NK-92 treated with Interleukin-12 subunit alpha and Interleukin-12 subunit beta, amount 100 ng/mL, for 24 hours (cell line): ENCODE results near the gene MCM3AP.
"Not testable (repeated sequence)": the region's sequence is repeated elsewhere in the genome, so short reads cannot be mapped to it uniquely, and the experiment has no call there.

ENCODE experiments used
- DNase-seq: peaks from one replicate; lab custom pipeline; 2025; lab: John Stamatoyannopoulos, UW

The MCM3AP gene

DNA sequence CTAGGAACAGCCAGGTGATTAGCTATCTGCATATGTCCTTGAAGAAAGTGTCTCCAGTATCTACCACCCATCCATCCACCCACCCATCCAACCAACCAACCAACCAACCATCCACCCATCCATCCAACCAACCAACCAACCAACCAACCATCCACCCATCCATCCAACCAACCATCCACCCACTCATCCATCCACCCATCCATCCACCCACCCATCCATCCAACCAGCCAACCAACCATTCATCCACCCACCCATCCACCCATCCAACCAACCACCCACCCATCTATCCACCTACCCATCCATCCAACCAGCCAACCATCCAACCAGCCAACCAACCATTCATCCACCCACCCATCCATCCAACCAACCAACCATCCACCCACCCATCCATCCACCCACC lies 26.2 kb upstream of the MCM3AP start:
- no peak for DNase-seq

DNA sequence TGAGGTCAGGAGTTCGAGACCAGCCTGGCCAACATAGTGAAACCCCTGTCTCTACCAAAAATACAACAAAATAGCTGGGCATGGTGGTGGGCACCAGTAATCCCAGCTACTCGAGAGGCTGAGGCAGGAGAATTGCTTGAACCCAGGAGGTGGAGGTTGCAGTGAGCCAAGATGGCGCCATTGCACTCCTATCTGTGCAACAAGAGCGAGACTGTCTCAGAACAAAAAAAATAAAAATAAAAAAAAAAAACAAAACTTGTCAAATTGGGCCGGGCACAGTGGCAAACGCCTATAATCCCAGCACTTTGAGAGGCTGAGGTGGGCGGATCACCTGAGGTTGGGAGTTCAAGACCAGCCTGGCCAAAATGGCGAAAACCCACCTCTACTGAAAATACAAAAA lies 24.8 kb upstream of the MCM3AP start:
- DNase-seq = not testable (repeated sequence)

DNA sequence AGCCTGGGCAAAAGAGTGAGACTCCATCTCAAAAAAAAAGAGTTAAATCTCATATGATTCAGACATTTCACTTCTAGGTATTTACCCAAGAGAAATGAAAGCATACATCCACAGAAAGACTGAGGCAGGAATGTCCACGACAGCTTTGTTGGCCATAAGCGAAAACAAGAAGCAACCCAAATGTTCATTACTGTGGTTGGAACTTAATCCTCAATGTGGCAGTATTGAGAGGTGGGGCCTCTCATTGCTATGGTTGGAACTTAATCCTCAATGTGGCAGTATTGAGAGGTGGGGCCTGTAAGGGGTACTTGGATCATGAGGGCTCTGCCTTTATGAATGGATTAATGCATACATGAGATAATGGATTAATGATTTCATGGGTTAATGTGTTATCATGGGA lies 23.0 kb upstream of the MCM3AP start:
- DNase-seq = no peak

DNA sequence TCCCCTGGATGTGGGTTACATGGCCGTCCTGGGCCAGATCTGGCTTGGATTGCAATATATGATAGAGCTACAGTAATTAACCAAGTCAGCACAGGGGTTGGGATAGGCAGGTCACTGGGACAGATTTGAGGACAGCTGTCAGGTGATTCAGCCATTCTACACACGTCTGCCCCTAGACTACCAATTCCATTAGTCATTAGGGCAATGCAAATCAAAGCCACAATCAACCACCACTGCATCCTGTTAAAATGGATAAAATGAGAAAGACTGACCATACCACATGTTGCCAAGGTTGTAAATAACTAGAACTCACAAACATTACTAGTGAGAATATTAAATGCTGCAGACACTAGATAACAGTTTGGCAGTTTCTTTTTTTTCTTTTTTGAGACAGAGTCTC lies 22.2 kb upstream of the MCM3AP start:
- DNase-seq = no peak

DNA sequence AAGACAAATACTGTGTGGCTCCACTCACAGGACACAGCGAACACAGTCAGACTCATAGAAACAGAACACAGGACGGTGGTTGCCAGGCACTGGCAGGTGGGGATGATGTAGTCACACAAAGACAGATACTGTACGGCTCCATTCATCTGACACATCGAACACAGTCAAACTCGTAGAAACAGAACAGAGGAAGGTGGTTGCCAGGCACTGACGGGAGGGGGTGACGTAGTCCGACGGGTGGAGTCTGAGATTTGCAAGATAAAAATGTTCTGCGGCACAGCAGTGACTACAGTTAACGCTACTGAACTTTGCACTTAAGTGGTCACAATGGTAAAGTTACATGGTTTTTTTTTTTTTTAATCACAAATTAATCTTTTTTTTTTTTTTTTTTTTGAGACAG lies 19.5 kb upstream of the MCM3AP start:
- DNase-seq = no peak

DNA sequence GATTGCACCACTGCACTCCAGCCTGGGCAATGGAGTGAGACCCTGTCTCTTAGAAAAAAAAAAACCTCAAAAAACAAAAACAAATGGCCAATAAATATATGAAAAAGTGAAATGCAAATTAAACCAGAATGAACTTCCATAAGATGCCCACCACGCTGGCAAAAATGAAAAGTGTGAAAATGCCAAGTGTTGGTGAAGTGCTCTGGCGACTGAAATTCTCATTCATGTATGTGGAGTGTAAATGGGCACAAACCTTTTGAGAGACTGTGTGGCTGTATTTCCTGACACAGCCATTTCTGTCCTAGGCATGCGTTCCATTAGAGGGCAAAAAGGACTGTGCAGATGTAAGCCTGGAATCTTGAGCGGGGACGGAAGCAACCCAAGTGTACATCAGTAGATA lies 19.0 kb upstream of the MCM3AP start:
- DNase-seq = no peak

DNA sequence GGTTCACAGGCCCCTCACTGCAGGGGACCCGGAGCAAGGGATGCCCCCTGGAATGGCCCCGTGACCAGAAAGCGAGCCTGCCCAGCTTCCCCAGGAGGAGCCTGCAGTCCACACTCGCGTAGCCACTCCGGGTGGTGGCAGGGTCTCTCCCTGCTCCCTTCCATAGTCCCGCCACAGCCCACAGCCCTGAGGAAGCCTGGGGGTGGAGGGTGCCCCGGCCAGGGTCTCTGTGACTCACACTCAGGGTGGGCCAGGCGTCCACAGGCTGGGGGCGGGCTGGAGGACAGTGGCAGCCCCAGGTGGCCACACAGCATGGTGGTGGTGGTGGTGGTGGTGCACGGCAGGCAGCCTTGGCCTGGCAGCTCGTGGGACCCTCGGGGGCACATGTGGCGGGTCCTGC lies 16.3 kb upstream of the MCM3AP start:
- DNase-seq = no peak

DNA sequence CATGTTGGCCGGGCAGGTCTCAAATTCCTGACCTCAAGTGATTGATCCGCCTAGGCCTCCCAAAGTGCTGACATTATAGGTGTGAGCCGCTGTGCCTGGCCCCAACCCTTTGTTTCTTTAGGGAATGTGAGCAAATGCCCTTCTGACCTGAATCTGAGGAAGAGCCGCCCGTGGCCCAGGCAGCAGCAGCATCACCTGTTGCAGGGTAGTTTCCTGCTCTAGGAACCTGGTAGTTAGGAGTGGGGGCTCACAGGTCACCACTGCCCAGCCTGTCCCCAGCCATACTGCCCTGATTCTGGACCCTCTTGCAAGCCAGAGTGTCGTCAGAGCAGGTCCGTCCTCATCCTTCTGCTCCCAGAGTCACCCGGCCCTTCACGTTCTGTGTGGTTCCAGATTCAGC lies 13.8 kb upstream of the MCM3AP start:
- no peak for DNase-seq

DNA sequence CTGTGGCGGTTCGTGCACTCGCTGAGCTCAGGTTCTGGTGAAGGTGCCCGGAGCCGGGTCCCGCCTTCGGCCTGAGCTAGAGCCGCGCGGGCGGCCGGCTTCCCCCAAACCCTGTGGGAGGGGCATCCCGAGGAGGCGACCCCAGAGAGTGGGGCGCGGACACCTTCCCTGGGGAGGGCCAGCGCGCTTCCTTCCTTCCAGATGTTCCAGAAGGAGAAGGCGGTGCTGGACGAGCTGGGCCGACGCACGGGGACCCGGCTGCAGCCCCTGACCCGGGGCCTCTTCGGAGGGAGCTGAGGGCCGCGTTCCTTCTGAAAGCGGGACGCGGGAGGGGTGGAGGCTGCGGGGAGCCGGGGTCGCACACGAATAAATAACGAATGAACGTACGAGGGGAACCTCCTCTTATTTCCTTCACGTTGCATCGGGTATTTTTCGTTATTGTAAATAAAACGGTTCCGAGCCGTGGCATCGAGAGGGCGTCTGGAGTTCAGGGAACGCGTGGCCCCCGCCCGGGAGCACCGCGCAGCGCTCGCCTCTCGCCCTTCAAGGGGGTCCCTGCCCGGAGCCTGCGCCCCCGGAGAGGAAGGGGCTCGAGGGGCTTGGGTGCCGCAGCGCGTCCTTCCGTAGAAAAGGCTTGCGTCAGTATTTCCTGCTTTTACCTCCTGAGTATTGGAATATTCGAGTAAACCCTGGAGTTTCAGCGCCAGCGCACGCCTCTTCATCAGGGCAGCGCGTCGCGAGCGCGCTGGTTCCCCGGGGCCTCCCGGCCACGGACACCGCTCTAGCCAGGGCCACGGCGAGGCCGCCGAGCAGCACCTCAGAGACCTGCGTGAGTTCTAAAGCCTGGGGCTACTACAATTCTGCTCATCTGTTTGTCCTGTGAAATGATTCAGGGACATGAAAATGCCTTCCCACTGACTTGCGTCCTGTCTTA lies 12.2 kb upstream of the MCM3AP start:
- no peak for DNase-seq

DNA sequence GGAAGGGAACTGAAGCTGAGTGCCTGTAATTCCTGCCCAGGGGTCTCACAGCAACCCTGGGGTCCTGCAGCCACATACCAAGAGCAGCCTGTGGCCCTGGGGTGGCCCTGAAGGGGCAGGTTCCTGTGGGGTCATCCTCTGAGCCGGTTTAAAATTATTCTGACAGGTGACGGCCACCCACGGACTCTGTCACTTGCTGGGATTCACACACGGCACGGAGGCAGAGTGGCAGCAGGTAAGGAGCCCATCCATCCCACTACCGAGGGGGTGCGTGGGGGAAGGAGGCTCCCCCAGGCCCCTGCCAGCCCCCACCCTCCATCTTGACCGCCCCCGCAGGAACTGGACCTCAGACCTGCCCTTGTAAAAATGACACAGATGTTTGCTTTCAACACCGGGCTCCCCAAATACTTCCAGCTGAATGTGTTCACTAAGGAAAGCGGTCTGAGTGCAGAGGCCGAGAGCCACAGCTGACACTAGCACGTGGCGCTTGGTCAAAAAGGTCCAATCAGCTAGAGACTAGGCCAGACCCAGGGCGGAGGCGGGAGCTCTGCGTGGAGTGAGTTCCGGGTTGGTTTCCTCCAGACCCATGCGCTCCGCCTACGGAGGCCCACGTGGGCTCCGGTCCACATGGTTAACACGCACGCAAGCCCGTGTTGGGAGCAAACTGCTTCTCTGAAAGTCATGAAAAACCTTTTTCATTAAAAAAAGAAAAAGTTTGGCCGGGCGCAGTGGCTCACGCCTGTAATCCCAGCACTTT lies 10.8 kb upstream of the MCM3AP start:
- DNase-seq = no peak

DNA sequence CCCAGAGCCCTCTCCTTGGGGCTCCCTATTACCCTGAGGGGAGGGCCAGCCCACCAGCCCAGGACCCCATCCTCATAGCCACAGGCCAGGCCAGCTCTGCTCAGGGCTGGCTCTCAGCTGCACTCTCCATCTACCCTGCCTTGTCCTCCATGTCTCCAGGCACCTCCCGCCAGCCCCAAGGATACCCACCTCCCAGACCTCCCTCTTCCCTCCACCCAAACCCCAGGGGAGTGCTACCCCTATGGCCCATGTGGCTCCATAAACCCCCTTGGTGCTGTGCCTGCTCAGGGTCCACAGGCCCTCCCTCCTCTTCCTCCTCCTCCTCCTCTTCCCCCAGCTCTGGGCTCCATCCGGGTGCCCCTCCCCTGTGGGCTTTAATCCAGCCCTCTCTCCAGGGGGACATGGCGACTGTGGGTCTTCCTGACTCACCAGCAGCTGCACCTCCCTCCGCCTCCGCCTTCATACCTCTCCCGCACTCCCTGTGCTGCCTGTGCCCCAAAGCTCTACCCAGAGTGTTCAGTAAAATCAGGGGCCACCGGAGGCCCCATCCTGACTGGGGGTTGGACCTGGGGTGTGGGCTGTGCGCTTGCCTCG lies 9.9 kb upstream of the MCM3AP start:
- DNase-seq = no peak

DNA sequence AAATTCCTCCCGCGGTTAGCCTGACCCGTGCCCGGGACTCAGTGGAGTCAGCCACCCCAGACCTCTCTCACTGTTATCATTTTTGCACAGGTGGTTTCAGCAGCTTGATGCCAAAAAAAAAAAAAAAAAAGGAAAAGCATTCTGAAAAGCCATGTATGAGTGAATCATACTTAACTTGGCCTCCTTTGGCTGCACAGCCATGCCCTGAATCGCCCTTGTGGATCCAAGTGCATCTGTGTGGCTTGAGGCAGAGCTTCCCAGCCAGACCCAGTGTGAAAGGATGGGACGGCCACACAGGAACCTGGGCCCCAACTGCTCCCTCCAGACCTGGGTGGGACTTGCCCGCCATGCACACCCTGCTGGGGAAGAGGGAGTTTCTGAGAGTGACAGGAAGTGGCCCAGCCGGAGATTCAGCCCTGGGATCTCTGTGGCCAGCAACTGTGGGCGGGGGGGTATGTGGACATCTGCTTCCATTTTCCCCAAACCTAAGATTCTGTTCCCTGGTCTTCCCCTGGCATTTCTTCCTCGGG lies 9.3 kb upstream of the MCM3AP start:
- DNase-seq = no peak

DNA sequence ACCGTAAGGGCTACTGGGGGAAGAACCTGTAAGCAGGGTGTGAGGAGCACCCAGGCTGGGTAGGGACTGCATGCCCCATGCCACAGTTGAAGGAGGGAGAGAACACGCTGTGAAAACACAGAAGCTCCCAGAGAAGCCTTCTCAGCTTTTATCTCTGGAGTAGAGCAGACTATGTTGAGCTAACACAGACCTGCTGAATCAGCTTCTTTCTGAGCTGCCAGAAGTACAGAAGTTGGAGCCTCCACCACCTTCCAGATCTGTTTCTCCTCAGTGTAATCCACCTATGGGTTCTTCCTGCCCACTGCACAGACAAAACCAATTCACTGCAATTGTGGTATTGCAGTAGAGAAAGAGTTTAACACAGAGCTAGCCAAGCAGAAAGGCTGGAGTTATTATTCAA lies 6.2 kb upstream of the MCM3AP start:
- no peak for DNase-seq

DNA sequence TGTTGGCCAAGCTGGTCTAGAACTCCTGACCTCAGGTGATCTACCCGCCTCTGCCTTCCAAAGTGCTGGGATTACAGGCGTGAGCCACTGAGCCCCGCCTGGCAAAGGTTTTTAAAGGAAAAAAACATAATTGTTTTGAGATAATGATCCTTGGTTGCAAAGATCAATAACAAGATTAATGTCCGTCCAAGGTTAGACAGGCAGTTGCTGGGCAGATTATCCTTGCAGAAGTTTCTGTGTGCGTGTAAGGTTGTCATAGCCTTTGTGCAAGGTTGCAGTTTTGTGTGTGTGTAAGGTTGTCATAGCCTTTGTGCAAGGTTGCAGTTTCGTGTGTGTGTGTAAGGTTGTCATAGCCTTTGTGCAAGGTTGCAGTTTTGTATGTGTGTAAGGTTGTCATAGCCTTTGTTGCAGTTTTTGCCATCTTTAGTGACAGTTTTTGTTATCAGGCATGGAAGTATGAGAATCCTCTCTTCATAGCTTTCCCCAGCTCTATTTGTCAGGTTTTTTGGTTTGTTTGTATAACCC lies 4.3 kb upstream of the MCM3AP start:
- no peak for DNase-seq

DNA sequence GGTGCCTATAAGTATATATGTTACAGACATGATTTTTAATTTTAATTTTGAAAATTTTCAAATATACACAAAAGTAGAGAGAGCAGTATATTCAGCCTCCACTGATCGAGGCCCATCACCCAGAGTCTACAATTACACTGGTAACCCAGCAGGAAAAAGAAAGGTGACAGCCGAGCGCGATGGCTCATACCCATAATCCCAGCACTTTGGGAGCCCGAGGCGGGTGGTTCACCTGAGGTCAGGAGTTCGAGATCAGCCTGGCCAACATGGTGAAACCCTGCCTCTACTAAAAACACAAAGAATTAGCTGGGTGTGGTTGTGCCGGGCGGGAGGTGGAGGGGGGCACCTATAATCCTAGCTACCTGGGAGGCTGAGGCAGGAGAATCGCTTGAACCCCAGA lies 2.1 kb upstream of the MCM3AP start:
- no peak for DNase-seq

DNA sequence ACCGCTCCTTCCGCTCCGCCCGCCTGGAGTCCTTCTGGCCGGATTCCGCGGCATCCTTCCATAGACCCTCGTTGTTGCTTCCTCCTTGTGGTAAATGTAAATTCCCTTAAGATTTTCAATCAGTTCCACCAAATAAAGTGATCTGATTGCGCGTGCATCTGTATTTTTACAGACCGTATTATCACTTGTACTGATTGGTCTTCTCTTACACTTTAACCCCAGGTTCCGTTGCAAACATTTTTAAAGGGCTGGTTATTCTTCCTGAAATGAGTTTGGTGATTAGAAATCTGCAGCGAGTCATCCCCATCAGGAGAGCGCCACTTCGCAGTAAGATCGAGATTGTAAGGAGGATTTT lies 1.2 kb upstream of the MCM3AP start:
- DNase-seq = no peak

DNA sequence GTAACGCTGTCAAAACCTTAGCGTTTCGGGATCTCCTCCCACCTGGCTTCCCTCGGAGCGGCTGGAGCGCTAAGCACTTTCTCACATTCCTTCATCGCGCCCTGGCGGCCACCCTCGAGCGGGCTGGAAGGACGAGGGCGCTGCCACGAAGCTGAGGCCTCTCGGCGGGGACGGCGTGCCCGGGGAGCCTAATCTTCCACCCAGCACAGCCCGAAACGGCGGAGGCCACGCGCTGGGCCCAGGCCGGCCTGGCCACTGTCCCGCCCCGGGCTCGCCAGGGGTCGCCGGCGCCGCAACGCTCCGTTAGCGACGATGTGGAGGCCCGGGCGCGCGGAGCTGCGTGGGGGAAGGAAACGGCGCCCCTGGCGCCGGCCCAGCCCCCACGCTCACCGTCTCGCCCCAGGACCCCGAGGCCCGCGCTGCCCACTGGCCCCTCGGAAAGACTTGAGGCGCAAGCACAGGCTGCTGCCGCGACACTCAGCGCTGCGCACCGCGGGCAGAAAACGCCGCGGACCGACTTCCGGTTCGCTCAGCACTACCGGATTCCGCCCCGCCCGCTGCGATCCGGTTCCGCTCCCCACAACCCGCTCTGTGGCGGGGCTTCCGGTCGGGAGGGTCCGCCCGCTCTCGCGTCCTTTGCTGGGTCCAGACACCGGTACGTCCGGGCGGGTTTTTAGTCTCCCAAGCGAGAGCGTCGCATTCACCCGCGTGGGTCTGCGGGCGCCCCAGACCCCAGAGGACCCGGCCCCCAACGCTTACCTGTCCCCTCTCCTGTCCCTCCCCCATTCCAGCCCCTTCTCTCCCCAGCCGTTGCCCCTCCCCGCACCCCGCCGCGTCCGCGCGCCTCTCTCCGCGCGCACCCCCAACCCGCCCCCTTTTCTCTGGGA lies 593 bp upstream of the MCM3AP start, which contains the start of gene YBEY:
Gene YBEY, plus strand, starts transcription at position 582 of the 887 bp plus-strand sequence. CDS start 572 bp downstream, outside the sequence.
- peak; percentile 84 for DNase-seq

DNA sequence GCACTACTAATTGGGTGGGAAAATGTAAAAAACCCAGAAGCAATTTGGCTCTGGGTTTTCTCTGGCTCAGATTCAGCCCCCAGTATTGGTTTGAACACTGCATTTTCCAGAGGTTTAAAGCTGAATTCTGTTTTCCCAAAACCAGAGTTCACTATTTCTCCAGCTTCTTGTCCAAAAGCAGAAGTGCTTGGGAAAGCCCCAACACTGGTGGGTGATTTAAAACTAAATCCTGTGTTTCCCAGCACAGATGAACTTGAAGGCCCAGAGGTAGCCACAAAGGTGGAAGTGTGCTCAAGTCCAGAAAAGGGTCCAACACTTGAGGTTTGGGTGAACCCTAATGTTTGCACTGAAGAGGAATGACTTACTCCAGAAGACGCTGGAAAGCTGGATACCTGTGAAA lies 678 bp downstream of the MCM3AP start:
- no peak for DNase-seq

DNA sequence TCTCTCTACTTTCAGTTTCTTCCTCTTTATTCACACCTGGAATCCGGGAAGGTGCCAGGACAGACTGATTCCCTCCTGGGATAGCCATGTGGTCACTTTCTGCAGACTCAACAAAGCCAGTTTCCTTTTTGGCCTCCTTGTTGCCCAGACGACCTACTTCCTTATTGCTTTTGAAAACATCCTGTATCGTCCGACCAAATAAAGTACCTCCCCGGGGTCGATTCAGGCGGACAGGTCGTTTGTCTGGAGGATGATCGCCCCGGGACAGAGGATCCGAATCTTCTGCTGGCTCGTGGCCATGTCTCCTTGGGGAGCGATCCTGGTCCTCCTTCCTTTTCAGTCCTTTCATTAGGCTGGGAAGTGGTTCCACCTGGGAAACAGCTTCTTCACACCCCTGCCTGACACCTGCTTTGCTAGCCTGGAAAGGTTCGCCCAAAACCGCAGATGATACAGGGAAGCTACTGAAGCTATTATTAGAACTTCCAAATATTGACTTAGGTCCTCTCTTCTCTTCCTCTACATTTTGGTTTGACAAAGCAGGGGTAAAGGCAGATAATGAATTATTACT lies 1.2 kb downstream of the MCM3AP start:
- no peak for DNase-seq

DNA sequence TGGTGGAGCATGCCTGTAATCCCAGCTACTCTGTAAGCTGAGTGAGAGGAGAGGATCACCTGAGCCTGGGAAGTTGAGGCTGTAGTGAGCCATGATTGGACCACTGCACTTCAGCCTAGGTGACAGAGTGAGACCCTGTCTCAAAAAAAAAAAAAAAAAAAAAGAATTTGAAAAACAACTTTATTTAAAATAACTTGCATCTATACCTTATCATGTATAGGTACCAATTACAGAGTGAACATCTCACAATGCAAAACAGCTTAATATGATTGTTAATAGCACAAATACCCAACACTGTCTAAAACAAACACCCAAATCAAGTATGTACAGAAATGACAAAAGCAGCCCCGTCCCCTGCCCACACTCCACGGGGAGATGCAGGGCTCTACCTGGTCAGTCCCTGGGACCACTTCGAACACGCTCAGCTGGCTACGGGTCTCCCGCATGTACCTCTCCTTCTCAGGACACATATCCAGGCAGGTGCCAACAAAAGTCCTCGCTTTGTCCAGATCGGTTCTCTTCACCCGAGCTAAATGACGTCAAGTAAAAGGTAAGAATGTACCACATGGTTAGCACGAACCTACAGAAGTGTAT lies 10.5 kb downstream of the MCM3AP start:
- DNase-seq = no peak

DNA sequence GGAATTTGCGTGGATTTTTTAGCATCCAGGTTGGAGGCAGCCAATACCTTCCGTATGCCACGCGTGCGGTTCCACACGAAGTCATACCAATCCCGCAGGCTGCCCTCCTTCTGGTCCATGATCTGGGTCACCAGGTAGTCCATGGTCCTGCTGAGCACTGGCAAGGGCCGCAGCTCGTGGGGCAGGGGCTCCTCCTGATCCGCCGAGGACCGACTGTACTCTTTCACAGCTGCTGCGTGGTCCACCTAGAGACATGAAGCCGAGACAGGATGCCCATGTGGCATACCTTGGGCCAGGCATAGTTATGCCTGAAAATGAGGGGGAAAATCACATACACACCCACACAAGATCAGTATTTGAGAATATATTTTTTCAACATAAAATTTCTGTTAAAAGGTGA lies 12.1 kb downstream of the MCM3AP start:
- no peak for DNase-seq
